Right forelimb (tissue), 1 donor: Measurements from ENCODE around the gene NEB.

ENCODE experiments used
- DNase-seq: peaks from one replicate; pipeline ENCODE4 v3.0.0-alpha.2; 2018

NEB gene

GRCh38 chr2:151470556-151470955 is 263.7 kb downstream of the NEB start:
- DNase-seq = no peak

GRCh38 chr2:151465771-151466170 is 268.5 kb downstream of the NEB start:
- no peak for DNase-seq

GRCh38 chr2:151459358-151459757 is 274.9 kb downstream of the NEB start:
- DNase-seq = no peak

DNA sequence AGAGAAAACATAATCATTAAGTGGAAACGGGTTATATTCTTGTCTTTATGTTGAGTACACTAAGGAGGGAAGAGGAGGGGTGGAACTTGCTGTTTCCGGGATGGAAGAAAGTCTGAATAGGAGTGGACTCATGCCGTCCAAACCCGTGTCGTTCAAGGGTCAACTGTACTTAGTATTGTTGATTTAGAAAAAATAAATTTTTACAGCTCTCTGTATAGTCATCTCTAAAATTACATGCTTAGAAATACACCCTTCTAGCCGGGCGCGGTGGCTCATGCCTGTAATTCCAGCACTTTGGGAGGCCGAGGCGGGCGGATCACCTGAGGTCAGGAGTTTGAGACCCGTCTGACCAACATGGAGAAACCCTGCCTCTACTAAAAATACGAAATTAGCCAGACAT is 295.1 kb downstream of the NEB start:
- DNase-seq = no peak

DNA sequence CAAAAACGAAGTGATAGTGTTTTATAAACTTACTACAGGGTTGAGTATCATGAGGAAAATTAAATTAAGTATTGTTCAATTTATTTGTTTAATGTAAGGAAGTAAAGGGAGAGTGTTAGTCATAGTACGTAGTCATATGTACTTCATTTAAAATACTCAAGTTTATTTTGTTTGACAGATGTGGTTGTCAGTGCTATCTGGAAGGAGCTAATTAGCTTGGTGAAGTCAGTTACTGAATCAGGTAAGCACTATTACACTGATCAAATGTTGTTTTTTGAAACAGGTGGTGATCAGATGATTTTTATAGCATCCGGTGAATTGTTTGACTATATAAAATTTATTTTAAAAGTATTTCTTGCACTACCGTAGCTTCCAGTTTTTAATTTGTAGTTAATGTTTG is 295.8 kb downstream of the NEB start:
- no peak for DNase-seq

DNA sequence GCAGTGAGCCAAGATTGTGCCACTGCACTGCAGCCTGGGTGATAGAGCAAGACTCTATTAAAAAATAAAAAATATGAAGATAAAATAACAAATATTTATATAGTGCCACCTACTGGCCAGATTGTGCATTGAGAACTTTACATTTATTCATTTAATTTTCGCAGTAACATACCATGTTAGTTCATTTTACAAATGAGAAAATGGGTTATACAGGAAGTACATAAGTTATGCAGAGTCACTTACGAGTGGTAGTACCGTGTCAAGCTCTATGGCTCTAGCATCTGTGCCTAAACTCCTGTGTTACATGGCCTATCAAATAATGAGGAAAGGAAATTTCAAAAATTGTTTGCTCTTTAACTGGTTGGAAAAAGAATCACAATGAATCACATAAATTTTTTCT is 296.6 kb downstream of the NEB start:
- no peak for DNase-seq
